ENCODE data around the gene SMPD3. TPM values are rescaled to one million over a fixed set of nuclear protein-coding genes. Genes with fewer than 3 reads are reported as not detected.

The SMPD3 gene
- polyA plus RNA-seq, 4 donors, result 1.1 to 2.7 (median 1.2) TPM

DNA sequence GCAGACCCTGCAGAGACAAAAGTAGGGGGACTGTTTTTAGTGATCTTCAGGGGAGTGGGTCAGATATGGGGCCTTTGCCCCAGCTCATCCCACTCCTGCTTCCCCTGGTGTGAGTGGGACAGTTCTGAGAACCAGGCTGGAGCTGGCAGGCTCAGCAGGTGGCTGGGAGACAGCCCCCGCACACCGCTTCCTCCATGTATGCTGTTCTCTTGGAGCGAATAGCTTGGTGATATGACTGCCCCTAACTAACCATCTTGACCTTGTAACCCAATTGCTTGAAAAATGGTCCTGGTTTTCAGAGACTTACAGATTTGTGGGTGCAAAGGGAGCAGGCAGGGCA is 76.0 kb downstream of the SMPD3 start:
- DNase-seq (ENCODE audit: low read depth in 4 of 4, low spot score in 3 of 4), result no peak

DNA sequence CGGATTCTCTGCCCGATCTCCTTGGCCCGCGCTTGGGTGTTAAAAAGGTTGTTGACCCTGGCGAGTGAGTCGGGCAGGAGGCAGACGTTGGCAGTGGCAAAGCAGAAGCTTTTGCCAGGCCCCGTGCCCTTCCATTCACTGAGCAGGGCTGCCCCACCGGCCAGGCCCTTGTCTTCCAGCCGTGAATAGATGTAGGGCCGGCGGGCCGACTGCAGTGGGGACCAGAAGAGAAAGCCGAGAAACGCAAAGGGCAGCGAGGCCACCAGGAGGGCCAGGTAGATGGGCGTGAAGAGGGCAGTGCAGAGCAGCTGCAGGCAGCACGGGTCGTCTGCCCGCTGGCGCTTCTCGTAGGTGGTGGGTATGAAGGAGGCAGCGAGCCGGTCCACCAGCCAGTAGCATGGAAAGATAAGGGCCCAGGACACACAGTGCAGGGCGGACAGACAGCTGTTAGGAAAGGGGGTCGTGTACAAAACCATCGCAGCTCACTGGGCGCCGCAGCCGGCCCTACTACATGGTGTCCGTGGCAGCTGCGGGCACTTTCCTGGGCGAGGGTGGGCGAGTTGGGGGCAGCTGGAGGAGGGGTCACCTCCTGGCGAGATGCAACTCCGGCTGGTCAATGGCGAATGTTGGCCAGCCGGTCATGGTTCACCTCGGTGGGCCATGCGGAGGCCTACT is 76.5 kb downstream of the SMPD3 start:
- no peak for DNase-seq (ENCODE audit: low read depth in 4 of 4, low spot score in 3 of 4)

DNA sequence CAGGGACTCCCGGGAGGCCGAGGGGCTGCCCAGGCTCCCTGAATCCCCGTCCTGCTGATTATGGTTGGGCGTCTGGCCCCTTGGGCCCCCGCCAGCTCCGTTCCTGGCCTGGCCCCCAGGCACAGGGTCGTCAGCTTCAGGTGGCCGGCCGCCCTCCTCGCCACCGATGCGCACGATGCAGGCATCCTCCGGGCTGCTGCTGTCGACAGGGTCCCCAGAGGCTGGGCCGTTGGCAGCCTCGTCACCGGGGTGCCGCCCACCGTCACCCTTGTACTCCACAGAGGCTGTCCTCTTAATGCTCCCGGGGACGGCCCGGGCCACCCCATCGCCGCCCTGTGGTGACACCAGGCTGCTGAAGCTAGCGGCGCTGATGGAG is 77.0 kb downstream of the SMPD3 start:
- DNase-seq (ENCODE audit: low read depth in 4 of 4, low spot score in 3 of 4), result no peak

DNA sequence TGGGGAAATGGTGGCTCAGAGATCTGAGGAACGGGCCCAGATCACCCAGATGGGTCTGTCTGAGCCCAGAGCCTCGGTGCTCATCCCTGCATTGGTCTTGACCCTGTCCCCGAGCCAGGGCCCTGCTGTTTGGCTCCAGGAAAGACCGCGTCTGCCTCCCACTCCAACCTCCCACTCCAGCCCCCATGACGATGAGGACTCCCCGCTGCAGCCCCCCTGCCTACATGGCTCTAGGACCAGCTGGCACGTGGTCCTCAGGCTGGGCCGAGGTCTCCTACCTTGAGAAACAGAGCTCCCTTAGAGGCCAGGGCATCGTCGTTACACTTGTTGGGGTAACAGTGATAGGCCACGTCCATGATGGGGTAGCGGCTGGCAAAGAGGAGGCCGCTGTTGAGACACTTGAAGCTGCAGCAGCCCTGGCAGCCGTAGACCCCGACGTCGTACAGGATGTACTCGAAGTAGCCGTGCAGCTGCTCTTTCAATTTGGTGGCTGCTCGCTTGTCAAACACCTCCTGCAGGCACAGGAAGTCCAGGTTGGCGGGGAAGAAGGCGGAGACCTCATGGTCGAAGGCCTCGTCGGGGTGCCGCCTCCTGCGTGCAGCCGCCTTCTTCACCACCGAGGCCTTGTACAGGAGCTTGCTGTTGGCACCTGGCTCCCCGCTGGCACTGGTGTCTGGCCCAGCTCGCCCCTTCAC is 77.6 kb downstream of the SMPD3 start:
- DNase-seq (ENCODE audit: low read depth in 4 of 4, low spot score in 3 of 4), result no peak

GRCh38 chr16:68369697-68370580 is 78.4 kb downstream of the SMPD3 start:
- no peak for DNase-seq (ENCODE audit: low read depth in 4 of 4, low spot score in 3 of 4)

GRCh38 chr16:68369168-68369567 is 79.1 kb downstream of the SMPD3 start:
- no peak for DNase-seq (ENCODE audit: low read depth in 4 of 4, low spot score in 3 of 4)

GRCh38 chr16:68368301-68368888 is 79.9 kb downstream of the SMPD3 start:
- no peak for DNase-seq (ENCODE audit: low read depth in 4 of 4, low spot score in 3 of 4)

DNA sequence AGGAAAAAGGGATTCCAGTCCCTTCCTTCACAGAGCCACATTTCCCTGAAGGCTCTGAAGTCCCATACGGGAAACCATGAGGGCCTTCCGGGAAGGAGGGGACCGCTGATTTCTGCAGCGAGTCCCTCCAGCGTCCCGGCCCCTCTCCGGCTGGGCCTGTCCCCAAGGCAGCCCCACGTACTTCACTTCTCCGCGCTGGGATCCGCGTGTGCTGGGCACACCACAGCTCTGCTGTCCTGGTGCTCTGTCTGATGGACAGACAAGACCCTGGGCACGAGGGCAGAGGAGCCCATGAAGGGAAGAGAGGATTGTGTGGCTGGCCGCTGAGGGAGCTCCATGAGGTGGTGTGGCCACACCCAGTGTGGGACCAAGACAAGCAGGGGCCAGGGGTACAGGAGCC is 80.4 kb downstream of the SMPD3 start:
- no peak for DNase-seq (ENCODE audit: low read depth in 4 of 4, low spot score in 3 of 4)

- no peak for DNase-seq (ENCODE audit: low read depth in 4 of 4, low spot score in 3 of 4)
These were observed 80.9 kb downstream of the SMPD3 start for GRCh38 chr16:68367440-68367839.

GRCh38 chr16:68367030-68367429 is 81.3 kb downstream of the SMPD3 start:
- no peak for DNase-seq (ENCODE audit: low read depth in 4 of 4, low spot score in 3 of 4)

DNA sequence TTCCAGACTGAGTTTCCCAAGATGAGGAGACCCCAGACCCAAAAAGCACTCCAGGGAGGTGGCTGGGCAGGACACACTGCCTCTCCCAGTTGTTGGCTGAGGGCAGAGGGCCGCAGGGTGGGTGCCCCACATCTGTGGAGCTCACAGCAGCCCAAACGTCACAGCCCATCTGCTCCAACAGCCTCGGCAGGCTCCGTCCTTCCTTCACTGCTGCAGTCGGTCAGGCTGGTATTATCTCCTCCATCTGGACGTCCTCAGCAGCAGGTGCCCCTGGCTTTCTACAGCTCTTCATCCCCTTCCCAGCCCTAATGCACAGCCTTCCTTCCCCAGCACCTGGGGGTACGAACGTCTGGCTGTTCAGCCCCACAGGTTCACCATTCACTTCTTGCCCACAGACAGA is 82.2 kb downstream of the SMPD3 start:
- DNase-seq (ENCODE audit: low read depth in 4 of 4, low spot score in 3 of 4), result no peak

DNA sequence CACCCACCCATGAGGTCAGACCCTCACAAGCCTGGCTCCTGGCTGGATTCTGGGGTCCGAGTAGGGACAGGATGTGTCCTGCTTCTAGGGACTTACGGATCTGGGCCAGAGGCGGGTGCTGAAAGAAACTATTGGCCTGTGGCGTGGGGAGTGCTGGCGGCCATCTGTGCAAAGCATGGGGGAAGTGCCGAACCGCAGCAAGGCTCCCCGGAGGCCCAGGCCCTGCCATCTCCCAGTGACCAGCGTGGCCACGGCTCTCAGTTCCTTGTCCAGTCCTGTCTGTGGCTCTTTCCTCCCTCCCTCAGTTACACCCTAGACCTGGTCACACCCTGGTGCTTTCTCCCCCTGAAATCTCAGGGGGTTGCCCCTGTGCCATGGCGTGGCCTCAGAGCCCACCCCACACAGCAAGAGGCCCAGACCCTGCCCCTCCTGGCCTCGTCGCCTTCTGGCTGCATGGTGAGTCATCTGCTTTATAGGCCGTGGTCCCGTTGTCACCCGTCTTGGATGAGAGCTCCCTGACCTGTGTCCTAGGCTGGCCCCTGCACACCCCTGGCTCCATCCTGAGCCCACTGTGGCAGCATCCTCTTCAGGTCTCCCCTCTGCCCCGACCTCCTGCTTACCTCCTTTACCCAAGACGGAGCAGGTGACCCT is 83.0 kb downstream of the SMPD3 start:
- DNase-seq (ENCODE audit: low read depth in 4 of 4, low spot score in 3 of 4), result no peak

- no peak for DNase-seq (ENCODE audit: low read depth in 4 of 4, low spot score in 3 of 4)
These were observed 83.7 kb downstream of the SMPD3 start for GRCh38 chr16:68364561-68364998.

- DNase-seq (ENCODE audit: low read depth in 4 of 4, low spot score in 3 of 4), result no peak
These were observed 84.4 kb downstream of the SMPD3 start for GRCh38 chr16:68363658-68364521.

- no peak for DNase-seq (ENCODE audit: low read depth in 4 of 4, low spot score in 3 of 4)
These were observed 85.2 kb downstream of the SMPD3 start for GRCh38 chr16:68362947-68363657.

DNA sequence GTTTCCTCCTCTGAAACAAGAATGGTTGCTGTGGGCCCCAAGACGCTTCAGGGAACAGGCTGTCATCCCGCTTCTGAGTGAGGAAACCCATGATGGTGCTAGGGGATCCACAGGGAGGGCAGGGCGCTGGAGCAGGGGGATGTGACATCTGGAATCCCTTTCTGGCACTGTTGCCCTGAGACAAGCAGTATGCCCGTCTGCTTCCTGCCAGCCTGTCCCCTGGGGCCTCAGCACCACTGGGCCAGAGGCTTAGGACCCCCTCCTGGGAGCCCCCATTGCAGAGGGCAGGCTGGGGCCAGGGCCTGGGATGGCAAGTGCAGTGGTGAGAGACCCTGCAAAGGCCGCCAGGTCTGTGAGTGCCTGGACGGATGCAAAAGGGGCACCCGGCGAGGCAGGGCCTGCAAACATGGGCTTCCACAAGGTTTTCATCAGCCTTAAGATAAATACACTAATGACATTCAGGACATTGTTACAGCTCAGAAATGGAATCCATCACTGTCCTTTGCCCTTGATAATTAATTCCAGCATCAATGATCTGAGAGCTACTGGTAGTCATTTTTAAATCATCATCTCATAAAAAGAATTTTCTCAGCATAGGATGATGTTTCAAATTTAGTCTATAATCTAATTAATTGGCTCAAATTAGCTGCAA is 85.9 kb downstream of the SMPD3 start:
- DNase-seq (ENCODE audit: low read depth in 4 of 4, low spot score in 3 of 4), result no peak

- no peak for DNase-seq (ENCODE audit: low read depth in 4 of 4, low spot score in 3 of 4)
These were observed 86.8 kb downstream of the SMPD3 start for GRCh38 chr16:68361485-68361884.

DNA sequence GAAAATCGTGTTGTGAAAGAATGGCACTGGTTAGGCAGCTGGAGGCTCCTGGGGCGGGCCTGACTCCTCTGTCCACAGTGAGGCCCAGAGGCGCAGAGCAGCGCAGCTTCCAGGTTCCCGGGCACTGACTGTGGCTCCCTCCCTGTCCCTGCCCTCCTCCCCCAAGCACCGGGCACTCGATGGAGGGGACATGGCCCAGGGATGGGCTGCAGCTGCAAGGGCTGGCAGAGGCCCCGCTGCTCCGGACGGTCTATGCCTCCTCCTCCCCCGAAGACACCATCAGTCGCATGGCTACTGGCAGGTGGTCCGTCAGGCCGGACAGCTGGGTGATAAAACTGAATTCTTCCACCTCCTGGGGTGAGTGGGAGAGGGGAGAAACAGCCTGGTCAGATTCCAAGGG is 87.4 kb downstream of the SMPD3 start:
- DNase-seq (ENCODE audit: low read depth in 4 of 4, low spot score in 3 of 4), result no peak

DNA sequence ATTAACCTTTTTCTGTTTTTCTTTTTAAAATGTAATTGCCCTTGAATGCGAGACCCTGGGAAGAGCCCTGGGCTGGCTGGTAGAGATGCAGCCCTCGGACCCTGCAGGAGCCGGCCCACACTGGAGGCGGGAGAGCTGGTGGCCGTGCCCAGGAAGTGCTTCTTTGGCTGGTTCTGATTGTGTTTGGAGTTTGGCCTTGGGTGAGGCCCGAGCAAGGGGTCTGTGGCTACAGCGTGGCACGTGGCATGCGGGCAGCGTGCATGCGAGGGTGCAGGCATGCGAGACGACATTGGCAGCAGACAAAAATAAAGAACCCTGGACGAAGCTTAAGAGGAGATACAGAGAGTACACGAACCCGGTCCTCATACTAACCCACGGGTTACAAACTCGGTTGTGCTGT is 87.8 kb downstream of the SMPD3 start:
- no peak for DNase-seq (ENCODE audit: low read depth in 4 of 4, low spot score in 3 of 4)

Measured in left renal pelvis (tissue), 4 donors.